ENCODE measurements around the gene ORM1.

Gene ORM1

DNA sequence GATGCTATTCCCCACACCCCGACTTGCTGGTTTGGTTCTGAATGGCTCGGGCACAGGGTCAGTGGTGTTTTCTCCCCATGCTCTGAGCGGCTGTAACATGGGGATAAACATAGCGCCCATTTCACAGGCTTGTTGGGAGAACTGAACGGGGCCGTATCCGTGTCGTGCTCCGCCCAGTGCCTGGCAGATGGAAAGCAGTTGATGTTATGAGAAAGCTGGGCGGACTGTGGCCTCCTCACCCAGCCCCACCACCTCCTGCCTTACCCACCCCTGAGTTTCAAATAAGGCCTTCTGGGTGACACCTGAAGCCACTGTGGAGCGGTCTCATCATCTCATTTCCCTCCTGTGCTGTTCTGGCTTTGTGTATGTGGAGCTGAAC is 21.3 kb downstream of the ORM1 start:
- no peak for DNase-seq (ENCODE audit: low read depth in 2 of 2)

DNA sequence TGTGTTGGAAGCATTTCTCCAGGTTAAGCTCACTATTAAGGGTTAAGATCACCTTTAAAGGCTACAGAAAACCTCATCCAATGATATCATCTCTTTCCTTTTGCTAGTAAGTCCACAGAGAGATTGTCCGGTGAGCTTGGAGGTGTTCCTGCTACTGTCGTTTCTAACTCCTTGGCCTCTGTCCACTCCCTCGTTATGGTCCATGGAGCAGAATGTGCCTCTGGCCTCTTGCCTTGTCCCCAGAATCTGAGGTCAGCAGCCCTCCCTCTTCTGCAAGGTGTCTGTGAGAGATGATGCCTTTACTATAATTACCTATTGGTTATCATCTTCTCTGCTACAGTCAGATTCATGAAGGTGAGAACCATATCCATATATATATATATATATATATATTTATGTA is 21.8 kb downstream of the ORM1 start:
- DNase-seq (ENCODE audit: low read depth in 2 of 2) = no peak

DNA sequence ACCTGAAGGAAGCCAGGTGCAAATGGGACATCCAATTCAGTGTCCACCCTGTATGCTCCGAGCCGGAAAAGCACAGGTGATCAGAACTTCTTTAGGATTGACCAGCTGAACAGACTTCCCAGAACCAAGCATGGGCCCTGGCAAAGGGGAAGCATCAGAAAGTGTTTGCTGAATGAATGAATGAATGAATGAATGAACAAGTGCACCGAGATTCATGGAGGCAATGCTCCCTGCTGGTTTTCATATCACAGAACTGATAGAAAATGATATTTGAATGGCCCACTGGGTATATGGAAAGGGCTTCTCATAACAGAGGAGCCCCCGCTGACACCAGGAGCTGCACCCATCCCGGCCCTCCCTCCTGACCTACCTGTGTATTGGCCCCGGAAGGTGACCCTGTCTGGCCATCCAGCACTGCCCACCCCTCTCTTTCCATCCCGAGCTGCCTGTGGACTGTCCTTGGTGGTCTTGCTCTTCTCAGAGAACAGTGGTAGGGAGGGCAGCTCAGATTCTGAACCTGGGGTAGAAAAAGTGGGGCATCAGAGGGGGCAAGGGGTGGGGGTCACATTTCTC is 22.7 kb downstream of the ORM1 start:
- no peak for DNase-seq (ENCODE audit: low read depth in 2 of 2)

DNA sequence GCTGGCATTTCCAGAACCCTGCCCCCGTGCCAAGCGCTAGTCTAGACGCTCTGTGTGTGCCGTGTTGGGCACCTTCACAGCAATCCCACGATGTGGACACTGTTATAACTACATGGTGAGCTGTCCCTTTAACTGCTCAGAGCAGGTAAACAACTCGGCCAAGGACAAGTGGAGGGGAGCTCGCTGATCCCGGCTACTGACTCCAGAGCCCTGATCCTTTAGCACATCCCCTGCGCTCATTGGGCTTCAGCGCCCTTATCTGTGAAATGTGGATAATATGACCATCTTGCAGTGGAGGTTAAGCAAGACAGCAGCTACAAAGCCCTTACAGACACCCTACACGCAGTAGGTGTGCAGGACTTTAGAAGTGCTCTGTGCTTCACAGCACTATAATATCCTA is 23.2 kb downstream of the ORM1 start:
- no peak for DNase-seq (ENCODE audit: low read depth in 2 of 2)

DNA sequence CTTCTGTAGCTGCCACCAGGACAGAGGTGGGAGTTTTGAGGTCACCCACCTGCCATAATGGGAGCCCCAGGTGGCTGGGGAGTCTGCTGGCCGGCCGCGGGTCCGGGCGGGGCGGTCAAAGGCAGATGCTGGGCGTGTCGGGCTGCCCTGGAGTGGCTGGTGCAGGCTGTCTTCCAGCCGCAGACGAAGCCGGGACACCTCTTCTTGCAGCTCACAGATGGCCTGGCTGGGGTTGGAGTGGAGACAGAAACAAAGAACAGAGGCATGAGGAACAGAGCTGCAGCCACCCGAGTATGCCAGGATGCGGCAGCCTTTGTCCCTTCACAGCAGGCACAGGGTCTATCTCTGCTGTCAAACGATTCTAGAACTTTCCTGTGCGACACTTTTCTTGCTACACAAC is 24.8 kb downstream of the ORM1 start:
- no peak for DNase-seq (ENCODE audit: low read depth in 2 of 2)

DNA sequence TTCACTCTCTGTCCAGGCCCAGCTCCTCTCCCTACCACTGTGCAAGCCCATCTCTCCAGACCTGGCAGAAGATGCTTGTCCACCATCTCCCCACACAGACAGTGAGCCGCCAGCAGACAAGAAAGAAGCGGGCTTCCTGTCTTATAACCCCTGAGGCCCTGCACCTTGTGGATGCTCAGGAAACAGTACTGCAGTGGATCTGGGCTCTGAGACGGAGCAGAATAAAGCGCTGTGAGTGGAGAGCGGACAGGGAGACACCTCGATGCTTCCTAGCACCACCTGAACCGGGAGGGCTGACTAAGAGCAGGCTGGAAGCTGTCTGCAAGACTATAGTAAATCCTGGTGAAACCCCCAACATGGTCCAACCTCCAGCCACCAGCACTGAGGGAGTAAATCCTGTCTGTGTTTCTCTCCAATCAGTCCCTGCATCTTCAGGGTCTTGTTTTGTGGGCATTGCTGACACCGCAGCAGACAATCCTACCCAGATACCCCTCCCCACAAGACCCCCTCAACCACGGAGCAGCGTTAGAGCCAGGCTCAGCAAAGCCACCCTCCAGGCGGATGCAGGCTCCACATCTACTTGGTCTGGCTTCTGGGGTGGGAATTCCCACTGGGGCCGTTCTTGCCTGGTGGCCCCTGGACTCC is 25.5 kb downstream of the ORM1 start:
- DNase-seq (ENCODE audit: low read depth in 2 of 2) = no peak

DNA sequence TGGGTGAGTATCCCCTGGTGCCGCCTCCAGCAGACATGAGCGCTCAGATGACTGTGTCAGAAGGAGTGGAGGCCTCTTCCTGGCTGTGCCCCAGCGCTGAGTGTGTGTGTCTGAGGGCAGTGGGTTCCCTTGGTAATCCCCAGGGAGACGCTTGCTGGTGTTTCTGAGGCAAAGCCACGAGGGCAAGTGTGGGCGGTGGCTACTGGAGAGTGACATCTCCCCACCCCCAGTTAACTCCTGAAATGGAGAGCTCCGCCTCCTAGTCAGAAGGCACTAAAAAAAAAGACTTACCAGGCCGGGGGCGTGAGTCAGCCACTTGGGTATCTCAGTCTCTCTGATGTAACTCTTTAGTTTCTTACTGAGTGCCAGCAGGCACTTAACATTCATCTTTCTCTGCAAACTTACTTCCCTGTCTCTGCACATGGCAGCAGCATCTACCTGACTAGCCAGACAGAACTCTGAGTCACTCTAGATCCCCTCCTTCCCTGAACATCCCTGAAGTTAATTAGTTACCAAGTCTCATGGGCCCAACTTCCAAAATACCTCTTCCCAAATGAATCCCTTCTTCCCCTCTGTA is 26.1 kb downstream of the ORM1 start:
- DNase-seq (ENCODE audit: low read depth in 2 of 2) = peak; percentile 85

DNA sequence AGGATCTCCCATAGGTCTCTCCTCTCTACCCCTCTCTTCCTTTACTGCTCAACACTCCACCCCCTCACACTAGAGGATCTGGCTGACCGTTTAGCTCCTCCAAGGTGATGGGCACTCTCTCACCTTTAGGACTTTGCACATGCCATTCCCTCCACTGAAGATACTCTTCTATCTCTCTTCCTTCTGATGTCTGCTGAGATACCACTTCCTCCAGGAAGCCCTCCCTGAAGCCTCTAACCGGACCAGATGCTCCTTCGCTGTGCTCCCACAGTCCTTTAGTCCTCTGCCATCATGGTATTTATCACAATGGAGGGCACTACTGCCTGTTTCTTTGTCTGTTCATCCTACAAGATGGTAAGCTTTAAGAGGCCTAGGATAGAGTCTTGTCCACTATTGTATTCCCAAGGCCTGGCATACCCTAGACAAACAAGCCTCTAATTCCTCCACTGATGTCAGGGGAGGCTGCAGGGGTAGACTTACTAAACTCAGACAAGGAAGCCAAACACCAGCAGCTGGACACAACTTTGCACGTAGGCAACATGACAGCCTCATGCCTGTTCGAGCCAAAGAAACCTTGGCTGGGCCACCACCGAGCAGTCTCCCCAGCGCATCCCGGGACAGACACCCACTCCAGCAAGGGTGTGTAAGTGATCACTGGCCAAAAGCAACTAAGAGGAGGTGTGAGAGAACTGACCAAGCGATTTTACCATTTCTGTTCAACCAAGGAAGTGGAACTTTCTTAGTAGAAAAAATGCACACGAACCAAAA is 27.0 kb downstream of the ORM1 start:
- no peak for DNase-seq (ENCODE audit: low read depth in 2 of 2)

DNA sequence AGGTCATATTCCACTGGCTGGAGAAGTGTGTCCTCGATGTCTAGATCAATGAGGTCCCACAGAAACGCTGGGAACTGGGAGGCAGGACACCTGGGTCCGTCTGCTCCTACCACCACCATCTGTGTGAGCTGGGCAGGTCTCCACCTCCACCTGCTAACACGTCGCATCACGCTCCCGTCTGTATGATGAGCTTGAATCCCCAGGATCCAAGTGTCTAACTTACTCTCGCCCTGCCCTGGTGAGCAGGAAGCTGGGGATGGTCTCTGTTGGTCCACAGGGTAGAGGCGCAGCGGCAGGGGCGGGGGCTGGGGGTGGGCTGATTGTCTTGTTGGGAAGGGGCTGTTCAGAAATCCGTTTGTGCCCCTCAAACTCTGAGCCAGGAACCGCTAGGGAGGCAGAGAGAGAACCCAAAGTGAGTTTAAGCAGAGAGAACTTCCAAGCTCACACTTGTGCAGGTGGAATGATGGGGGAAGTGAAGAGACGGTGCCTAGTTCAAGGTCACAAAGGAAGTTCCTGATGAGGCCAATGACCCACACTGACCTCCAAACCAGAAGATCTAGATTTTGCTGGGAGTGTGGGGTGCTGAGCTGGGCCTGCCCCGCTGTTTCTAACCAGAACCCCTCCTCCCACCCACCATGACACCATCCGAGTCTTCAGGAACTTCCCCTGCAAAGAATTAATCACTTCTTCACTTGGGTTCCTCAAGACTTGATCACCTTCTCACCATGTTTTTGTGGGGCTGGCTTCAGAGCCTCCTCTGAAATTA is 27.9 kb downstream of the ORM1 start:
- no peak for DNase-seq (ENCODE audit: low read depth in 2 of 2)

DNA sequence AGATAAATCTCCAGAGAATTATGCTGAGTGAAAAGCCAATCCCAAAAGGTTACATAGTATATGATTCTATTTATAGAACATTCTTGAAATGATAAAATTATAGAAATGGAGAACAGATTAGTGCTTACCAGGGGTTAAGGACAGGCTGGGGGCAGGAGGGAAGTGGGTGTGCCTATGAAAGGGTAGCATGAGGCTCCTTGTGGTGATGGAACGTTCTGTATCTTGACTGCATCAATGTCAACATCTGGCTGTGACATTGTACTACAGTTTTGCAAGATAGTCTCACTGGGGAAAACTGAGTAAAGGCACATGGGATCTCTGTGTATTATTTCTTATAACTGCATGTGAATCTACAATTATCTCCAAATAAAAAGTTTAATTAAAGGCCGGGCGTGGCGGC is 29.0 kb downstream of the ORM1 start:
- DNase-seq (ENCODE audit: low read depth in 2 of 2) = no peak

DNA sequence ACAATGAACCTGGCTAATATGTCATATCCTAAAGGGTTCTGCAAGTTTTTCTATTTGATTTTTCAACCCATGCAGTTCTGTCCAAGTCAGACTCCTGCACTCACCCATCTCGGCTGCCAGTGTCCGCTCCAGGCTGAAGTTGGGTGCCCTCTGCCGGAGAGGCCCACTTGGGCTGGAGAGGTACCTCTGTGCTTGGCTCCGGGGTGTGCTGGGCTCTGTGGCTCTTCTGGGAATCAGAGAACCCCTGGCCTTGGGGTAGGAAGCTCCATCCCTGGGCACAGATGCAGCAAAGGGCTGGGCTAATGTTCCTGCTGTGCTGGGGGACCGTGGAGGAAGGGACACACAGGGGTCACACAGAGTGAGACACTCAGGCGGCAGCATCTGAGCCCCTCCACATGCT is 32.9 kb downstream of the ORM1 start:
- no peak for DNase-seq (ENCODE audit: low read depth in 2 of 2)

DNA sequence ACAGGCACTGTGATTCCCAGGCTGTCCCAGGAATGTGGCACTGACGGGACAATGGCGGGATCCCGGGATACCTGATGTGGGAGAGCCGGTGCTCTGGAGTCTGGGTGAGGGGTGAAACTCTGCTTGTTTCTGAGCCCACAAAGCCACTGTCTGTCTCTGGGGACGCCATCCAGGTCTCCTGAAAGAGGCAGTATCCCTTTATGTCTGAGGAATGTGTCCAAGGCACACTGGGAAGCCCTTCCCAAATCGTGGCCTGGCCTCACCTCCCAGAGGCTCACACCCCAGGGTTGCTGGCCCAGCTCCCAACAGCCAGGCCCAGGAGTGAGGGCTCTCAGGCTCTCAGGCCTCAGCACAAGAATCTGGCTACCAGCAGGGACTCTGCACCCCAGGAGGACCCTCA is 33.9 kb downstream of the ORM1 start:
- DNase-seq (ENCODE audit: low read depth in 2 of 2) = no peak

DNA sequence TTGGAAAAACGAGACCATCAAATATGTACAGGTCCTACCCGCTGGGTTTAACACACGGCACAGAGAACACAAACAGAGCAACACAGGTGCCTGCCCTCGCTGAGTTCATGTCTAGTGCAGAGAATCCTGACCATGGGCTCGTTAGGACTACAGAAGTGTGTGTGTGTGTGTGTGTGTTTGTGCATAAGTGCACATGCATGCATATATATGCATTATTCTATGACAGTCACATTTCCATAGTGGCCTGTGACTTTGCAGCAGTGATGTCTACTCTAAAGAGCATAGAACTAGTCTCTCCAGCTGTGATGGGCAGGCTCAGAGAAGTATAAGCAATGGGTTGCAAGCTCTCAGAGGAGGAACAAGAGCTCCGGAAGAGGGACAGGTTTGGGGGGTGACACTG is 34.5 kb downstream of the ORM1 start:
- no peak for DNase-seq (ENCODE audit: low read depth in 2 of 2)

DNA sequence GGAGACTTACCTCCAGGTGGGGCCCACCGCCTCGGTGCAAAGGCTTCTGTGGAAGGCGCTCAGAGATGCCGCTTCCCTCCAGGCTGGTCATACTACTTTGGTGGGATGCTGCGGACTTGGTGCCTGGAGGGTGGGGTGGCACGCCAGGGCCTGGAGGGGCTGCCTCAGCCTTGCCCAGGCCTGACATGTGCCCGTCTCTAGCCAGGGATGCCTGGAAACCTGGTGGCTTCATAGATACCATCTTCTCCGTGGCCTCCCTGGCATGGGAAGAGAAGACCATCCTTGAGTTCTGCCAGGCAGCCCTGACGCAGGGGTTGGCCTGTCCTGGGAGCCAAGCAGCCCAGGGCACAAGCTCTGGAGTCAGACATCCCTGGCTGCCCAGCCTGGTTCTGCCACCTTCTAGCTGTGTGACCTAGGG is 35.0 kb downstream of the ORM1 start:
- no peak for DNase-seq (ENCODE audit: low read depth in 2 of 2)

DNA sequence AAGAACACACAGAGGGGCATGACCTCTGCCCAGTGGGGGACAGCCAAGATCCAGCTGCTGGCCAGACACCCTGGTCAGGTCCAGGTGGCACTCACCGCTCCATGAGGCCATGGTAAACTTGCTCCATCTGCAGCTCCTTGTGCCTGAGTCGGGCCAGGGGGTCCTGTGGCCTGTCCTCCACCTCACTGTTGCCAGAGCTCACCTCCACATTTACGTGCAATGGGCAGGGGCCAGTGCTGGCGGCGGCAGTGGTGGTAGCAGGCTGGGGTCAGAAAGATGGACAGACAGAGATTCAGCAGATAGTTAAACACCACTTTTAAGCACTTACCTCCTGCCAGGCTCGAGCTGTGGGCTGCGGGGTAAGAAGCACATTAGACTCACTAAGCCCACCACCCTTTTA is 36.9 kb downstream of the ORM1 start:
- no peak for DNase-seq (ENCODE audit: low read depth in 2 of 2)

DNA sequence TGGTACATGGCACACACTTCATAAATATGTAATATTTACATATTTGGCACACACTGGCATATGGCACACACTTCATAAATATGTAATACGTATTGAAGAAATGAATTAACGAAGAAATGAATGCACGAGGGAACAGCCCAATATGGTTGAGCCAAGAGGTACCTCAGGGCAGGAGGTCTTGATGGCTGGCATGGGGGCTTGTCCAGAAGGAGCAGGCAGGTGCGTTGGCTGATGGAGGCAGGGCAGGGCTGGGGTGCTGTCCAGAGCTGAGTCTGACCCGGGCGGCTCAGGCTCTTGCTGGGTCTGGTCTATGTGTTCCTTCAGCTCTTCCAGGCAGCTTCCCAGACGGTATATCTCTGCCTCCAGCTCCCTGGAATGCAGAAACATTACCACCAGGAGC is 38.6 kb downstream of the ORM1 start:
- no peak for DNase-seq (ENCODE audit: low read depth in 2 of 2)

DNA sequence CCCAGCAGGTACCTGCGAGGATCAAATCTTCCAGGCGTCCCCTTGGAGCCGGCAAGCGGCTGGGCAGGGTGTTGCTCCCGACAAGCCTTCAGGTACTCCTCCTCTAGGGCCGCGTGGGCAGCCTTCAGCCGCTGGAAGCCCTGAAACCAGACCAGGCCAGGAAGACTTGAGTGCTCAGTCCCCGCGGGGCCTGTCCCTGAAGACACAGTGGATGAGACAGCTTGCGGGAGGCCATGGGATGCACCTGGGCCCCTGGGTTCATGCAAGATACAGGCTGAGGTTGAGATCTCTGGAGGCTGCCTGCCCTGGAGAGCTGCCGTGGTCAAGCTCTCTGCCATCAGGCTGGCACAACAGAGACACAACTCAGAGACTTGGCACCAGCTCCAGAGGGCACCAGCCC is 39.5 kb downstream of the ORM1 start:
- DNase-seq (ENCODE audit: low read depth in 2 of 2) = no peak

DNA sequence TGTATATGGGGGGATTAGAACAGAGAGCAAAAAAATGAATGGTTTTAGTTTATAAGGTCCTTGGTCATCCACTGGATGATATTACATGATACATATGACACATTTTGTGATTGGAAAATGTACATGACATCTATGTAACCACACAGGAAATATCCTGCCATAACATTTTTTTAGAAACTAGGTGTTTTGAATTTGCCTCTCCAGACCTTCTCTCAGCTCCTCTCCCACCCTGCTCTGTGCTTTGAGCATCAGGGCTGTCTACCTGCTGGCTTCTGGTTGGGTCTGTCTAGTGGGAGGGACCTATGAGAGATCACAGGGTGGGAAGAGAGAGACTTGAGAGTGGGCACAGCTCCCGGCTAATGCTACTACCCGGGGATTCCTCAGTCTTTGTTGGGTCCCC is 40.5 kb downstream of the ORM1 start:
- DNase-seq (ENCODE audit: low read depth in 2 of 2) = no peak

DNA sequence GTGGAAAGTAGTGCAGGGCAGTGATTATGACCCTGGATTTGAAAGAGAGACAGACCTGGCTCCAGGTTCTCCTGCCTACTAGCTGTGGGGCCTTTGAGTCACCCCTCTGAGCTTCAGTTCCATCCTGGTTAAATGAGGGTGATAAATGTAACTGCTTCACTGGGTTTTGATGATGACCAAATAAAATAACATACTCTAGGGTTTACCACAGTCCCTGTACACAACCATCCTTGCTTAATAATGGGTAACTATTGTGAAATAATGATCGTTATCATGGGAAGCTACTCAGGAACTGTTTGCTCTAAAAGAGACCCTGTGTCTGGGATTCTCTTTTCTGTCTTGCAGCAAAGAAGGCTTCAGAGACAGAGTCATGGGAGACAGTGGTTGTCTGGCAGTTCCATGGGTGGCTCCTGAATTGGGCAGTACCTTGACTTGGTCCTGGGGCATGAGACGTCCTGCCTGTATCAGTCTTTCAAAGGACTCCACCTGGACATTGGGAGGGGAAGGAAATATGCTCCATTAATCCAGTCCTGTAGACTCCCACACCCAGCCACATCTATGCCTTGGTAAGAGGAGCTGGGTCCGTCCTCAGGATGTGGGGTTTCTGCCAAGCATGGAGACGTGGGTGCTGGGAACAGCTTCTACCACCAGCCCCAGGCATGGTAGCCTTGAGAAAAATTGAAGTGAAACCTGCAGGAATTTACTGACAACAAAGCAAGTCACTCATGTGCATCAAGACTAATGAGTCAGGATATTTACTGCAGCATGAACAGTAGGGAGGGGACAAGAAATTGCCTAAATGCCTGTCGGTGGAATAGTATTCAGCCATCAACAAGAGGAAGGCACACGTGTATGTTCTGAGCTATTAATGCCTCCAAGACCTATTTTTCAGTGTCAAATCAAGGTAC is 41.5 kb downstream of the ORM1 start:
- no peak for DNase-seq (ENCODE audit: low read depth in 2 of 2)

DNA sequence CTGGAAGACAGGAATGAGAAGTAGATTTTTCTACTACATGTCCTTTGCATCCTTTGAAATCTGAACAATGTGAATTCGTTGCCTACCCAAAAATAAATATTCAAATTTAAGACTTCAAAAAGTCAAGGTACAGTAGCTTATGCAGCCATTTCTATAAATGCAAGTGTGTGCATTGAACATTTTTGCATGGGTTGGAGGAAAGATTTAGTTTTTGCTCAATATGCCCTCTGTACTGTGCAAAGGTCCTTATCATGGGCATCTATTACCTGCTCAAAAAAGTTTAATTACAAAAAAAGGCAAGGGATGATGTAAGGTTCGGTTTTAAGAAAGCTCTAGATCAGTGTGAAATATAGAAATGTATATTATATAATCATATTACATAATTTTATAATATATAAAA is 42.3 kb downstream of the ORM1 start:
- no peak for DNase-seq (ENCODE audit: low read depth in 2 of 2)

Measured in activated CD4-positive, alpha-beta T cell treated with anti-CD3 and anti-CD28 coated beads for 24 hours (primary cell).